Glutamatergic neuron (in vitro differentiated cells): ENCODE measurements around the gene RMDN3. TPM values are rescaled to one million over a fixed set of nuclear protein-coding genes. Genes with fewer than 3 reads are reported as not detected.

Source experiments
- DNase-seq: peaks from one replicate; pipeline ENCODE4 v3.0.0; 2022
- H3K27ac Mint-ChIP-seq: one replicate; pipeline ENCODE4 v1.8.0; 2020; ENCODE audit warnings: mild to moderate bottlenecking, mixed read lengths, inconsistent platforms; ENCODE audit not compliant: unreplicated experiment
- H3K27me3 Mint-ChIP-seq: one replicate; pipeline ENCODE4 v1.8.0; 2020; ENCODE audit warnings: mild to moderate bottlenecking, moderate library complexity, mixed read lengths, inconsistent platforms; ENCODE audit not compliant: unreplicated experiment
- H3K36me3 Mint-ChIP-seq: one replicate; pipeline ENCODE4 v1.8.0; 2020; ENCODE audit warnings: mild to moderate bottlenecking, mixed read lengths, inconsistent platforms; ENCODE audit not compliant: unreplicated experiment
- H3K4me1 Mint-ChIP-seq: one replicate; pipeline ENCODE4 v1.8.0; 2020; ENCODE audit warnings: mild to moderate bottlenecking, low read depth, mixed read lengths, inconsistent platforms; ENCODE audit not compliant: unreplicated experiment
- H3K4me3 Mint-ChIP-seq: one replicate; pipeline ENCODE4 v1.8.0; 2020; ENCODE audit warnings: mild to moderate bottlenecking, mixed read lengths, inconsistent platforms; ENCODE audit not compliant: unreplicated experiment
- H3K9me3 Mint-ChIP-seq: one replicate; pipeline ENCODE4 v1.8.0; 2020; ENCODE audit warnings: mild to moderate bottlenecking, moderate library complexity, mixed read lengths, inconsistent platforms; ENCODE audit not compliant: unreplicated experiment
- CTCF ChIP-seq: fragments of 200-600 bp; sonication (generic); IDR thresholded peaks from one replicate; pipeline ENCODE4 v1.5.0; 2021; ENCODE audit not compliant: partially characterized antibody, unreplicated experiment
- total RNA-seq: library from RNA; stranded (reverse); fragmentation: NEBNext Ultra II Directional; extraction: Animal tissue kit (Norgen Biotek cat#: 25700); gene quantifications from one replicate; pipeline ENCODE4 v1.2.1, GENCODE V29; 2021; ENCODE audit not compliant: unreplicated experiment

The RMDN3 gene
- total RNA-seq, 1 donor from 2014 or later, result 37.1 TPM

- Mint-ChIP-seq H3K36me3 (no peaks in the 10 kb centered on the region), H3K27ac (no peak overlapping the region), H3K4me1 (peaks cover 33% of the 10 kb centered on the region), H3K27me3 (peaks cover 15% of the 10 kb centered on the region), H3K4me3 (no peak overlapping the region), H3K9me3 (peaks cover 4% of the 10 kb centered on the region)
- no peak for DNase-seq
- no peak for TF ChIP-seq CTCF
Observed at GRCh38 chr15:40766906-40767837, 12.1 kb upstream of the RMDN3 start.

DNA sequence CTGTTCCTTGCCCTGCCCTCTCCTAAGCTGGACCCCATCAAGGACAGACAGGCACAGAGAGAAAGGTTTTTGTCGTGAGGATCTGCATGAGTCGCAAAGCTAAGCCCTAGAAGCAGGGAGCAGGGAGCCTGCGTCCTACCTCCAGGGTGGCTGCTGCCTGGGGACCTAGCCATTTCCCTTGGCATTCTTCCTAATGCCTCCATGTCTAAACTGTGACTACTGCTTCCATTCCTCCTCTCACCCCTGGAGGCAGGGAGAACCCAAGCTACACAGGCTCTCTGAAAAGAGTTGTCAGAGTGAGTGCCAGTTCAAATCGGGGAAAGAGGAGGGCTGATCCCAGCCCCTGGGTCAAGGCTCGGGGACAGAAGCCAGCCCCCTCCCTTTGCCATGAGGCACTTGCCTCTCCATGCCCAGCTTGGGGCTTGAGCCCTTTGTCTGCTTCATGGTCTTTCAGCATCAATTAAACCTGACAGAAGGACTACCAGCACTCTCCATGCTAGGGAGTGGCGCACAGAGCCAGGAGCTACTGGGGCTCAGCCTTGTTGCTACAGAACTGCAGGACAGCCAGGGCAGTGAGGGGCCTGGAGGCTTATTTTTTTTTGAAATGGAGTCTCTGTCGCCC is 11.3 kb upstream of the RMDN3 start:
- Mint-ChIP-seq H3K9me3 (peaks cover 4% of the 10 kb centered on the region), H3K36me3 (no peaks in the 10 kb centered on the region), H3K4me1 (peaks cover 28% of the 10 kb centered on the region), H3K4me3 (peak overlapping the region; percentile 15), H3K27ac (no peak overlapping the region), H3K27me3 (peaks cover 14% of the 10 kb centered on the region)
- TF ChIP-seq CTCF, result no peak
- no peak for DNase-seq

- no peak for DNase-seq
- H3K27ac Mint-ChIP-seq, result no peak overlapping the region
- H3K9me3 Mint-ChIP-seq, result no peaks in the 10 kb centered on the region
- H3K27me3 Mint-ChIP-seq, result peaks cover 9% of the 10 kb centered on the region
- no peaks in the 10 kb centered on the region for H3K36me3 Mint-ChIP-seq
- no peak for TF ChIP-seq CTCF
- H3K4me3 Mint-ChIP-seq, result peak overlapping the region; percentile 79
- H3K4me1 Mint-ChIP-seq, result peaks cover 18% of the 10 kb centered on the region
Observed at GRCh38 chr15:40764629-40765103, 9.6 kb upstream of the RMDN3 start.

DNA sequence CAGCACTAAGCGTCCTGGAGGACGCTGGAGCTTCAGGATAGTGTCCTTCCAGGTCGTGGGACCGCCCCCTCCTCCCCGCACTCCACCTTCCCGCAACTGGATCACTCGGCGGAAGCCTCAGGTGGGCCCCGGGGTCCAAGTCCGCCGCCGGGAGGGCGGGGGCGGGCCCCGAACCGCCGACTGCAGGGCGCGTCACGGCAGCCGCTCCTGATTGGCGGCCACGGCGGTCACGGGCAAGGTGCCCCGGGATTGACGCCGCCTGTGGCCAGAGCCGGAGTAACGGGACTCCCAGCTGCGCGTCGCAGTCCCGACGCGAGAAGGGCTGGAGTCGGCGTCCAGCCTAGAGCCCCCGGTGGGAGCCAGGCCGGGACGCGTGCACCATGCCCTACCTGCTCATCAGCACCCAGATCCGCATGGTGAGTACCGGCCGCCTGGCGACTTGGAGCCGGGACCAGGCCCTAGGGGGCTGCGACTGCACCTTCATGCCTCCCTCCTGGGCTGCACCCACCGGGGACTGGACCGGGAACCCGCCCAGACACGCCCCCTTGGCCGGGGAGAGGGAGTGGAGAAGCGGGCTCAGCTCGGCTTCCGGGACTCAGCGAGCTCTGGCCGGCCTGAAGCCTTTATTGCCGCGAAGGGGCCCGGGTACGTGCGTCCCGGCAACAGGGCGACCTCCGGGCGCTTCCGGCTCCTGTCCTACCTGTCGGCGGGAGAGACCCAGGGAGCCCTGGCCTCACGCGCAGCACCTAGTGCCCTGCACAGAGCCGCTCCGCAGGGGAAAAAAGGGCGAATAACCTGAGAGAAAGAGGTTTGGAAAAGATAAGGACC is 9.0 kb upstream of the RMDN3 start, which contains the start of gene GCHFR:
Gene GCHFR, plus strand, starts transcription at position 268 of the 828 bp plus-strand sequence. Its CDS starts 113 bp downstream, at position 381.
- peak; percentile 80 for DNase-seq
- H3K4me3 Mint-ChIP-seq, result peak within 1 kb of the TSS; percentile 79
- no peaks in the 10 kb centered on the region for H3K9me3 Mint-ChIP-seq
- H3K27ac Mint-ChIP-seq, result no peak within 1 kb of the TSS
- no peaks in the 10 kb centered on the region for H3K36me3 Mint-ChIP-seq
- peaks cover 14% of the 10 kb centered on the region for H3K4me1 Mint-ChIP-seq
- peaks cover 9% of the 10 kb centered on the region for H3K27me3 Mint-ChIP-seq
- TF ChIP-seq CTCF, result peak; percentile 26
